Spleen (tissue), 7 donors: ENCODE data around the gene KDM6A.

Experiments
- POLR2AphosphoS5 ChIP-seq, 3 donors: sonication (generic); formaldehyde crosslinking; IDR thresholded peaks; one replicate each; pipeline ENCODE4 v1.5.1; 2017; ENCODE audit warnings: antibody characterized with exemption in 3 of 3
- TF ChIP-seq, protein P1 (sequence below), 11 experiments: fragments of 200-600 bp in 7 of 11; fragments of 450-650 bp in 4 of 11; sonication (generic) in 4 of 11; IDR thresholded peaks in 8 of 11; conservative IDR thresholded peaks in 3 of 11; 1 replicate in 7 of 11; 2 replicates in 4 of 11; pipeline versions ENCODE4 v1.4.0 to v1.8.0; 2016 to 2021; ENCODE audit warnings: antibody characterized with exemption in 11 of 11, inconsistent platforms in 4 of 11, mild to moderate bottlenecking in 1 of 11
- donor health status: DM: no; HTN: no; CAD: no; lungs with moderate emphysema.
- donor health status: DM: no; HTN: no; CAD: no.
- donor health status: DM: no; HTN: no; CAD: no.

DNA sequence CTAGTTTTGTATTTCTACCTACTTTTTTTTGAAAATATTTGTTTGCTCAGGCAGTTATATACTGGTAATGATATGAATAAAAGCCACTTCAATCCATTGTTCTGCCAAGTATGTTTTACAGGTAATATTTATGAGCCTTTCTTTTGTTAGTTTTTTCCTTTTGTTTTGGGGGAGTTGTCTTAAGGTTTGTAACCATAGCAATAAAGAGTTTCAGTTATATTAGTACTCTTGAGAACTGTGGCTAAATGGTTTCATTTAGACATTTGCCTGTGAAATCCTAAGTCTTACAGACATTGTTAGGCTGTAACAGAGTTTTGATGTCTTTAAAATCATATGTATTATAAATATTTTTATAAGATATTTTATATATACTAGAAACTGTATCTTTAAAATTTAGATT is 177.6 kb downstream of the KDM6A start:
- TF ChIP-seq, protein P1, sequence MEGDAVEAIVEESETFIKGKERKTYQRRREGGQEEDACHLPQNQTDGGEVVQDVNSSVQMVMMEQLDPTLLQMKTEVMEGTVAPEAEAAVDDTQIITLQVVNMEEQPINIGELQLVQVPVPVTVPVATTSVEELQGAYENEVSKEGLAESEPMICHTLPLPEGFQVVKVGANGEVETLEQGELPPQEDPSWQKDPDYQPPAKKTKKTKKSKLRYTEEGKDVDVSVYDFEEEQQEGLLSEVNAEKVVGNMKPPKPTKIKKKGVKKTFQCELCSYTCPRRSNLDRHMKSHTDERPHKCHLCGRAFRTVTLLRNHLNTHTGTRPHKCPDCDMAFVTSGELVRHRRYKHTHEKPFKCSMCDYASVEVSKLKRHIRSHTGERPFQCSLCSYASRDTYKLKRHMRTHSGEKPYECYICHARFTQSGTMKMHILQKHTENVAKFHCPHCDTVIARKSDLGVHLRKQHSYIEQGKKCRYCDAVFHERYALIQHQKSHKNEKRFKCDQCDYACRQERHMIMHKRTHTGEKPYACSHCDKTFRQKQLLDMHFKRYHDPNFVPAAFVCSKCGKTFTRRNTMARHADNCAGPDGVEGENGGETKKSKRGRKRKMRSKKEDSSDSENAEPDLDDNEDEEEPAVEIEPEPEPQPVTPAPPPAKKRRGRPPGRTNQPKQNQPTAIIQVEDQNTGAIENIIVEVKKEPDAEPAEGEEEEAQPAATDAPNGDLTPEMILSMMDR (IDR thresholded peaks at IDR 0.05 in 8 of 11, conservative IDR thresholded peaks at IDR 0.05 in 3 of 11), result no peak
- TF ChIP-seq POLR2AphosphoS5 (IDR thresholded peaks at IDR 0.05), result no peak
